ENCODE results near the gene LAMA2.

DNA sequence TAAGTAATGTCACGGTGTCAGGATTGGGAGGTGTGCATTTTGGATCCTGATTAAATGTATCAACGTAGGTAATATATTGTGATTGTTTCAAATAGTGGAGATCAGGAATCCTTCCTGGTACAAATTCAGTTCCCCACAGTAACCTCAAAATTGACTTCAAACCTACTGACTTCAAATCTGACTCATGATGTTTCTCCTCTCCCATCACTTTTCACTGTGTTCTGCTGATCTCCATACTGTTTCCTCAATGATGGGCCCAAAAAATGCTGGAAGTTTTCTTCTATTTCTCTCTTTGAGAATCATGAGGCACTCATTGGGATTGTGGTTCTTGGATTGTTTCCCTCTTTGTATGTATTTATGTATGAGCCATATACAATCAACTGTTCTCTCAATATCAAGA is 35.9 kb downstream of the LAMA2 start:
- TF ChIP-seq, protein P1, sequence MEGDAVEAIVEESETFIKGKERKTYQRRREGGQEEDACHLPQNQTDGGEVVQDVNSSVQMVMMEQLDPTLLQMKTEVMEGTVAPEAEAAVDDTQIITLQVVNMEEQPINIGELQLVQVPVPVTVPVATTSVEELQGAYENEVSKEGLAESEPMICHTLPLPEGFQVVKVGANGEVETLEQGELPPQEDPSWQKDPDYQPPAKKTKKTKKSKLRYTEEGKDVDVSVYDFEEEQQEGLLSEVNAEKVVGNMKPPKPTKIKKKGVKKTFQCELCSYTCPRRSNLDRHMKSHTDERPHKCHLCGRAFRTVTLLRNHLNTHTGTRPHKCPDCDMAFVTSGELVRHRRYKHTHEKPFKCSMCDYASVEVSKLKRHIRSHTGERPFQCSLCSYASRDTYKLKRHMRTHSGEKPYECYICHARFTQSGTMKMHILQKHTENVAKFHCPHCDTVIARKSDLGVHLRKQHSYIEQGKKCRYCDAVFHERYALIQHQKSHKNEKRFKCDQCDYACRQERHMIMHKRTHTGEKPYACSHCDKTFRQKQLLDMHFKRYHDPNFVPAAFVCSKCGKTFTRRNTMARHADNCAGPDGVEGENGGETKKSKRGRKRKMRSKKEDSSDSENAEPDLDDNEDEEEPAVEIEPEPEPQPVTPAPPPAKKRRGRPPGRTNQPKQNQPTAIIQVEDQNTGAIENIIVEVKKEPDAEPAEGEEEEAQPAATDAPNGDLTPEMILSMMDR (IDR thresholded peaks at IDR 0.05), result no peak
- no peak for TF ChIP-seq POLR2A (IDR thresholded peaks at IDR 0.05)
